ENCODE results near the gene MSL1. TPM values are rescaled to one million over a fixed set of nuclear protein-coding genes. Genes with fewer than 3 reads are reported as not detected.

Gene MSL1
- 45.9 and 47.5 TPM in 2 replicates for total RNA-seq

GRCh38 chr17:40121181-40122135, at the start of gene MSL1:
Gene MSL1, plus strand, starts transcription at chr17:40121971. Its CDS starts 642 bp downstream, at chr17:40122613.

GRCh38 chr17:40100419-40100668, 21.4 kb upstream of the MSL1 start, which contains the start of gene NR1D1:
Gene NR1D1, minus strand, starts transcription at chr17:40100589. Its CDS starts 495 bp downstream, at chr17:40100094.

DNA sequence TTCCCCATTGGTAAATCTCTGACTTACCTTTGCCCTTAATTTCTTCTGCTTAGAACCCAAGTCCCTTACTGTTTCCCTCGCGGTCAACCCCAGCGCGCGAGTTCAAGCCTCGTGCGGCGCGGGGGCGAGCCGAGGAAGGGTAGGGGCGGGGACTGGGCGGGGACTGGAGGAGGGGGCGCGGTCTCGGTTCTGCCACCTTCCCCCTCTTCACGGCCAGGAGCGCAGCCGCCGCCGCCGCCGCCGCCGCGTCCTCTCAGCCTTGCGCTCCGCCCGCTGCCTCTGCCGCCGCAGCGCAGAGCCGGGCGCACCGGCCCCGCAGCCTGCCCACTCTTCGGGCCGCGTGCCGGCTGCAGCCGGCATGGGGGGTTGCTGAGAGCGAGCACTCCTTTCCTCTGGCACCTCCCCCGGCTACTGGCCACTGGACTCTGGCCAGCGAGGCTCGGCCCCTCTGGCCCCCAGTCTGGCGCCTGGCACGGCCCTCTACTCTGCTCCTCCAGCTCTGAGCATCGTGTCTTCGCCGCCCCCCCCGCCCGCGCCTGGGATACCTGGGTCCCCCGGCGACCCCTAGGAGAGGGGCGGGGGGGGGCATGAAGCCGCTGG, 55.6 kb downstream of the MSL1 start, which contains the start of gene RAPGEFL1:
Gene RAPGEFL1 (plus strand): TSS at position 196 of the 600 bp plus-strand sequence. CDS start 392 bp downstream, at position 588.

Other genes starting within 250 kb of the MSL1 start
- gene GSDMB, start 203.3 kb upstream of the MSL1 start, total RNA-seq, result 4.1 and 8.4 TPM in 2 replicates
- gene ORMDL3, start 194.4 kb upstream of the MSL1 start, total RNA-seq, result 33.1 and 53.1 TPM in 2 replicates
- gene LRRC3C, start 194.2 kb upstream of the MSL1 start, total RNA-seq, result not detected in 2 replicates
- not detected in 2 replicates for gene GSDMA, start 159.0 kb upstream of the MSL1 start, total RNA-seq
- gene PSMD3, start 141.2 kb upstream of the MSL1 start, total RNA-seq, result 102 and 174 TPM in 2 replicates
- 0.25 and 1.4 TPM in 2 replicates for gene CSF3, start 106.5 kb upstream of the MSL1 start, total RNA-seq
- 39.4 and 49.5 TPM in 2 replicates for gene MED24, start 67.6 kb upstream of the MSL1 start, total RNA-seq
- 23.6 and 38.7 TPM in 2 replicates for gene THRA, start 59.0 kb upstream of the MSL1 start, total RNA-seq
- gene NR1D1, start 21.4 kb upstream of the MSL1 start, total RNA-seq, result 2.9 and 3.3 TPM in 2 replicates
- gene CASC3, start 18.6 kb downstream of the MSL1 start, total RNA-seq, result 24.7 and 31.1 TPM in 2 replicates
- gene RAPGEFL1, start 55.5 kb downstream of the MSL1 start, total RNA-seq, result 1.7 and 2.5 TPM in 2 replicates
- gene WIPF2, start 97.3 kb downstream of the MSL1 start, total RNA-seq, result 5.6 and 6.4 TPM in 2 replicates
- 24.0 and 41.8 TPM in 2 replicates for gene CDC6, start 165.9 kb downstream of the MSL1 start, total RNA-seq
- gene RARA, start 187.2 kb downstream of the MSL1 start, total RNA-seq, result 4.8 and 5.2 TPM in 2 replicates
- gene GJD3, start 242.8 kb downstream of the MSL1 start, total RNA-seq, result 0.22 and 0.87 TPM in 2 replicates

Data from uterine smooth muscle cell (primary cell).